SK-N-SH treated with all-trans-retinoic acid at 6 μM for 48 hours (cell line): Measurements from ENCODE around the gene TNFSF18.

Source experiments
- ARNTL ChIP-seq: fragments of 450-650 bp; formaldehyde crosslinking; IDR thresholded peaks from 2 replicates; pipeline ENCODE4 v1.5.0; 2020; ENCODE audit warnings: low read depth, mild to moderate bottlenecking, moderate library complexity, borderline replicate concordance
- RARB ChIP-seq: fragments of 250-450 bp; sonication (Bioruptor Pico); IDR thresholded peaks from 2 replicates; pipeline ENCODE4 v1.8.0; 2021; ENCODE audit warnings: mild to moderate bottlenecking, moderate library complexity
- TOX ChIP-seq: fragments of 250-450 bp; sonication (Bioruptor Pico); IDR thresholded peaks from 2 replicates; pipeline ENCODE4 v1.8.0; 2021; ENCODE audit warnings: mild to moderate bottlenecking, moderate library complexity, borderline replicate concordance
- ZFP30 ChIP-seq: fragments of 450-650 bp; formaldehyde crosslinking; IDR thresholded peaks from 2 replicates; pipeline ENCODE4 v1.5.0; 2022; ENCODE audit warnings: mild to moderate bottlenecking, moderate library complexity
- TF ChIP-seq, protein P1 (sequence below): fragments of 250-450 bp; sonication (Bioruptor Pico); IDR thresholded peaks from 2 replicates; pipeline ENCODE4 v1.5.1; 2020; ENCODE audit warnings: low read depth, mild to moderate bottlenecking, moderate library complexity

DNA sequence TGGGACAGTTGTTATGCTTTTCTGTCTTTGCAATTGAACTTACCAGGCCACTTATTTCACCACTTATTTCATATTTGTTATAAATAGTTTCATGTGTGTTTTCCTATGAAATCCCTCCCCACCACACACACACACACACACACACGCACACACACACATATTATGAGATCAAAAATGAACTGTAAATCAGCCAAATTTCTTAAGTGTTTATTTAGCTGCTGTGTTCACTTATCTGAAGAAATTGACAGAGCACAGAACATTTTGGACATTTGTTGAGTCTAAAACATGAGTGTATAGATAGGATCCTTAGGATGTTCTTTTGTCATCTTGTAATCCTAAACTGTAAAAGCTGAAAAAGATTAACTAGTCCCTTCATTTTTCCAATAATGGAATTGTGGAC, 7.8 kb upstream of the TNFSF18 start:
- TF ChIP-seq RARB (CRISPR knock-in tag) (no peak), ZFP30 (no peak), TOX (CRISPR knock-in tag) (no peak), ARNTL (CRISPR knock-in tag) (no peak)
- TF ChIP-seq, protein P1, sequence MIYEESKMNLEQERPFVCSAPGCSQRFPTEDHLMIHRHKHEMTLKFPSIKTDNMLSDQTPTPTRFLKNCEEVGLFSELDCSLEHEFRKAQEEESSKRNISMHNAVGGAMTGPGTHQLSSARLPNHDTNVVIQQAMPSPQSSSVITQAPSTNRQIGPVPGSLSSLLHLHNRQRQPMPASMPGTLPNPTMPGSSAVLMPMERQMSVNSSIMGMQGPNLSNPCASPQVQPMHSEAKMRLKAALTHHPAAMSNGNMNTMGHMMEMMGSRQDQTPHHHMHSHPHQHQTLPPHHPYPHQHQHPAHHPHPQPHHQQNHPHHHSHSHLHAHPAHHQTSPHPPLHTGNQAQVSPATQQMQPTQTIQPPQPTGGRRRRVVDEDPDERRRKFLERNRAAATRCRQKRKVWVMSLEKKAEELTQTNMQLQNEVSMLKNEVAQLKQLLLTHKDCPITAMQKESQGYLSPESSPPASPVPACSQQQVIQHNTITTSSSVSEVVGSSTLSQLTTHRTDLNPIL: no peak
